HG02763 (cell line): ENCODE results near the gene OR2V1.
"Not testable (repeated sequence)": the region's sequence is repeated elsewhere in the genome, so short reads cannot be mapped to it uniquely, and the experiment has no call there.

Experiments
- ATAC-seq: cut with Tn5 transposase; IDR thresholded peaks from one replicate; pipeline ENCODE4 v1.9.1; 2021; ENCODE audit warnings: mild to moderate bottlenecking, moderate library complexity; ENCODE audit not compliant: unreplicated experiment

OR2V1 gene

DNA sequence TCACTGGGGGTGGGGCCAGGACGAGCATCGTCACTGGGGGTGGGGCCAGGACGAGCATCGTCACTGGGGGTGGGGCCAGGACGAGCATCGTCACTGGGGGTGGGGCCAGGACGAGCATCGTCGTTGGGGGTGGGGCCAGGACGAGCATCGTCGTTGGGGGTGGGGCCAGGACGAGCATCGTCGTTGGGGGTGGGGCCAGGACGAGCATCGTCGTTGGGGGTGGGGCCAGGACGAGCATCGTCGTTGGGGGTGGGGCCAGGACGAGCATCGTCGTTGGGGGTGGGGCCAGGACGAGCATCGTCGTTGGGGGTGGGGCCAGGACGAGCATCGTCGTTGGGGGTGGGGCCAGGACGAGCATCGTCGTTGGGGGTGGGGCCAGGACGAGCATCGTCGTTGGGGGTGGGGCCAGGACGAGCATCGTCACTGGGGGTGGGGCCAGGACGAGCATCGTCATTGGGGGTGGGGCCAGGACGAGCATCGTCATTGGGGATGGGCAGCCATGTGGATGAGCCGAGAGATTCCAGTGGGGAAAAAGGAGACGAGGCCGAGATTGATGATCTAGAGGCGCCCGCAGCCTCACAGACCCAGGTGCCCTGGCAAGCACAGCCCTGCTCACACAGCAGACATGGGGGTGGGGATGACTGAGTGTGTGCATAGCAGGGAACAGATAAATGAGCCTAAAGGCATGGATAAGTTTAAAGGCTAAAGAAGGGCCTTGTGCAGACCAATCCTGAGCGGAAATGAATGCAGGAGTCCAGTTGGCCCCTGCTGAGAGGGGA lies 30.0 kb upstream of the OR2V1 start:
- not testable (repeated sequence) for ATAC-seq

- peak; percentile 60 for ATAC-seq
Observed at GRCh38 chr5:181160152-181160754, 29.3 kb upstream of the OR2V1 start.

DNA sequence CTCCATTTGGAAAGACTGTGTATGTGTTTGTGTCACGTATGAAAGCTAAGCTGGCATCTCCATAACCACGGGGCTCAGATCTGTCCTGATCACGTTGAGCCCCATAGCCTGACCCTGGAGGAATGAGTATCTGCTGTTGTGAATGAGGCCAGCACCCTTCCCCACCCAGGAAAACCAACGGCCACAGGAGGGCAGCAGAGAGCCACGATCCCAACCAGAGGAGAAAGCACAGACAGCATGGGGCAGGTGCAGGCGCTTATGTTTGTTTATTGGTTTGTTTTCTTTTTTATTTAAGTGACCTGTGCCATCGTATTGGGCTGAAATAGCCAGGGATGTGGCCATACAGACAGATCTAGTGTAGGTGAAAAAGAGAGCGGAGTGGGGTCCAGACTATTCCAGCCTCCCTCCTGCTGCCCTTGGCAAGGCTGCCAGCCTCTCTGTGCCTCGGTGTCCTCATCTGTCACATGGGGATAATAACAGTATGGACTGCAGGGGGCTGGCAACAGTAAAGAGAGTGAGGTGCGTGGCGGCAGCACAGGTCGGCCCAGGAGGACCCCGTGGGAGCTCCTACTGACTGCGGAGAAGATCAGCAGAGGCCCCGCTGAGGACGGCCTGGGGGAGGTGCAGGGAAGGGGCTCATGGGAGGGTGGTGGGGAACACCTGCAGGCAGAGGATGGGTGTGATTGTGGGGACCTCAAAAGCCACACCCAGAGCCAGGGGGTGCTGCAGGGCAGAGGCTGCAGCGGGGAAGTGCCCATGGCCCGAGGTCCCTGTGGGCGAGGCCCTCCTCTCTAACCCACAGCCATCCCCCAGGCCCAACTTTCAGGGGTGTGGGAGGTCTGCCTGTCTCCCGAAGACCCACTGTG lies 28.6 kb upstream of the OR2V1 start:
- peak; percentile 74 for ATAC-seq

DNA sequence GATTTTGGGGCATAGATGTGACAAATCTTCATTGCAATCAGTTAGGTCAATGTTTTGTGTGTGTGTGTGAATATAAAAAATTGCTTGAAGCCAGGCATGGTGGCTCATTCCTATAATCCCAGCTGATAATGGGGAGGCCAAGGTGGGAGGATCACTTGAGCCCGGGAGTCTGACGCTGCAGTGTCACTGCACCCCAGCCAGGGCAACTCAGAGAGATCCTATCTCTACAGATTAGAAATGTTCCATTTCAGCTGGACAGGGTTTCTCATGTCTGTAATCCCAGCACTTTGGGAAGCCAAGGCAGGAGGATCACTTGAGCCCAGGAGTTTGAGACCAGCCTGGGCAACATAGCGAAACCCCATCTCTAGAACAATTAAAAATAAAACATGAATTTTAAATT lies 27.9 kb upstream of the OR2V1 start:
- ATAC-seq, result no peak

DNA sequence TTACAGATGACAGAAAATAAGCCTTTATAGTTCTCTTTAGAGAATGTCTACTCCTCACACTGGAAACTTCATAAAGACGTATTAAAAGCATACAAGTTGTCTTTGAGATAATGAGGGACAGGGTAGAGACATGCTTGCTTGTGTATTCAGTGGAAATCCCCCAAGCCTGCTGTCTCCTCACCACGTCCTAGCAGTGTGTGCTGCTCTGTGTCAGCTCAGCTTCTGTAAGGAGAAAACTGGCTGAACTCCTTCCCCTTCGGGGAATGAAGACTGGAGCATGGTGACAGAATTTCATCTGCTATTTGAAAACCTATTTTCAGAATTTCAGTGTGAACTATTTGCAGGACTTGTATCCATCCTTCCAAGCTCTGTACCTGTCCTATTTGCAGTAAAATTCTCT lies 25.8 kb upstream of the OR2V1 start:
- no peak for ATAC-seq

GRCh38 chr5:181153814-181154213 lies 22.8 kb upstream of the OR2V1 start:
- ATAC-seq, result no peak

DNA sequence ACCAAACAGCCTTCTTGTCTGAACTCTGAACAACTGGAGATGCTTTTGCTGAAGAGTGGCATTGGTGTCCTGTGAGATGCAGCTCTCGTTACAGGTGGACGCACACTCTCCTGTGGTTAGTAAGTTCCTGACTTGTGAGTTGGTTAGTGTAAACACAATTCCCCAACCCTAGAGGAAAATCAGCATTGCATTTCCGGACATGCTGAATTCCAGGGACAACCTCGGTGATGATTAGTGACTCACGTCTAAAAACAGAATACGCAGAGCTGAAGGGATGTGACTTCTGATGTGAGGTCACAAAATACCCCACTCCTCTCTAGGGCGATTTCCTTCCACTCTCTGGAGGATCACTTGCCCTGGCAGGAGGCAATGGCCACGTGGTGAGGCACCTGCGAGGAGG lies 21.4 kb upstream of the OR2V1 start:
- no peak for ATAC-seq

GRCh38 chr5:181151146-181151545 lies 20.2 kb upstream of the OR2V1 start:
- no peak for ATAC-seq

GRCh38 chr5:181149806-181150733 lies 19.1 kb upstream of the OR2V1 start:
- no peak for ATAC-seq

- no peak for ATAC-seq
Observed at GRCh38 chr5:181149355-181149754, 18.4 kb upstream of the OR2V1 start.

- not testable (repeated sequence) for ATAC-seq
Observed at GRCh38 chr5:181146927-181147636, 16.1 kb upstream of the OR2V1 start, which contains the start of gene OR2V2. Gene OR2V2 (plus strand): TSS chr5:181147586. CDS start chr5:181154943, 7,357 bp downstream.

DNA sequence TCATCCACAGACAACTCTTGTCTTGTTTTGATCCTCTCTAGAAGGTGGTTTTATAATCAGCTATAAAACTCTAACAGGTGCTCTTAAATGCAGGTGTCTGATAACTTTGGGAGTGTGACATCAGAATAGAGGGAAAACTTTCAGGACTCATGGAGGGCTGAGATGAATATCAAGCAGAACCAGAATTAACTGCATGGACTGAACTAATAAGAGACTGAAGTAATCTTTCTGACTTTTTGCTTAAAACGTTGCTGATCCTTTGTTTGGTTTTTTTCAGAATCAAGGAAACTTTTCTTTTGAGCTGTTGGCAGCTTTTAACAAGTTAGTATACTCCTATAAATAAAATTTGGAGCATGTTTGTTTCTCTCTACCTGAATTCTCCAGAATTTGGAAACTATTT lies 14.2 kb upstream of the OR2V1 start:
- no peak for ATAC-seq

DNA sequence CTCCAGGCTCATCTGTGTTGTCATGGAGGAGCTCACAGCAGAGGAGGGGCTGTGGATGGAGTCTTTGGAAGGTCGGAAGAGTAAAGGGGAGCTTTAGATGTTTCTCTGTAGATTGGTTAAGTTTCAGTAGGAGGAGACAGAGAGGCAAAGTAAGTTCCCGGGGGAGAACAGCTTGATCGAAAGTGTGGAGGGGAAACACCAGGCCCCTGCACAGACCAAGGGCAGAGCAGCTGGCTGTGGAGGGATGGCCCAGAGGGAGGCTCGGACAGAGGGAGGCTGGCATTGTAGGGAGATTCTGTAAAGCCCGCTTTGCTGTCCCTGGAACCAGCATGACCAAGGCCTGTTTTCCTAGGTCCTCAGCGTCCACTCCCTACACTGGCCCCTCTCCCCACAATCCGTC lies 11.1 kb upstream of the OR2V1 start:
- no peak for ATAC-seq

GRCh38 chr5:181140766-181141165 lies 9.8 kb upstream of the OR2V1 start:
- no peak for ATAC-seq

GRCh38 chr5:181138258-181138657 lies 7.3 kb upstream of the OR2V1 start:
- no peak for ATAC-seq

GRCh38 chr5:181136361-181136955 lies 5.5 kb upstream of the OR2V1 start:
- no peak for ATAC-seq

DNA sequence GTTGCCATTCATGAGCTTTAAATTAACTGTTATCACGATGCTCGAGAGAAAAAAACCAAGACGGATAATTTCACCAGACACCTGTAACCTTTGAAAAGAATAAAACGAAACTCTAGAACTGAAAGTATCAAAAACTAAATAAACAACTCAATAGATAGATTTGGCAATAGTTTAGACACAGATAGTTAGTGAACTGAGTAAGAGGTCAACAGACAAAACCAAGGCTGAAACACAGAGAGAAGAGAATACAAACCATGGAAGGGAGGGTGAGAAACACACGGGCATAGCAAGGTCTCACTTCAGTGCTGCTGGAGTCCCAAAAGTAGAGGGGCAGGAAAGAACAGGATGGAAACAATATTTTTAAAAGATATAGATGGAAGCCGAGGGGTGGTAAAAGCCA lies 3.3 kb upstream of the OR2V1 start:
- no peak for ATAC-seq

GRCh38 chr5:181133610-181134231 lies 2.8 kb upstream of the OR2V1 start:
- ATAC-seq, result no peak

GRCh38 chr5:181133083-181133482 lies 2.1 kb upstream of the OR2V1 start:
- ATAC-seq, result no peak
